Gastroesophageal sphincter (tissue), 3 donors: ENCODE measurements around the gene NEUROG1.

ENCODE experiments used
- POLR2A ChIP-seq, 2 donors: fragments of 450-650 bp; IDR thresholded peaks; one replicate each; pipeline ENCODE4 v1.6.1; 2017; ENCODE audit warnings: antibody characterized with exemption in 2 of 2, mild to moderate bottlenecking in 2 of 2, moderate library complexity in 1 of 2
- TF ChIP-seq, protein P1 (sequence below), 4 experiments: fragments of 200-600 bp in 2 of 4; fragments of 450-650 bp in 2 of 4; sonication (generic) in 1 of 4; IDR thresholded peaks; one replicate each; pipeline ENCODE4 v1.5.1; 2017 to 2019; ENCODE audit warnings: antibody characterized with exemption in 4 of 4, mild to moderate bottlenecking in 2 of 4, moderate library complexity in 2 of 4

GRCh38 chr5:135504376-135504775, 31.4 kb downstream of the NEUROG1 start:
- TF ChIP-seq POLR2A (IDR thresholded peaks at IDR 0.05), result no peak
- TF ChIP-seq, protein P1, sequence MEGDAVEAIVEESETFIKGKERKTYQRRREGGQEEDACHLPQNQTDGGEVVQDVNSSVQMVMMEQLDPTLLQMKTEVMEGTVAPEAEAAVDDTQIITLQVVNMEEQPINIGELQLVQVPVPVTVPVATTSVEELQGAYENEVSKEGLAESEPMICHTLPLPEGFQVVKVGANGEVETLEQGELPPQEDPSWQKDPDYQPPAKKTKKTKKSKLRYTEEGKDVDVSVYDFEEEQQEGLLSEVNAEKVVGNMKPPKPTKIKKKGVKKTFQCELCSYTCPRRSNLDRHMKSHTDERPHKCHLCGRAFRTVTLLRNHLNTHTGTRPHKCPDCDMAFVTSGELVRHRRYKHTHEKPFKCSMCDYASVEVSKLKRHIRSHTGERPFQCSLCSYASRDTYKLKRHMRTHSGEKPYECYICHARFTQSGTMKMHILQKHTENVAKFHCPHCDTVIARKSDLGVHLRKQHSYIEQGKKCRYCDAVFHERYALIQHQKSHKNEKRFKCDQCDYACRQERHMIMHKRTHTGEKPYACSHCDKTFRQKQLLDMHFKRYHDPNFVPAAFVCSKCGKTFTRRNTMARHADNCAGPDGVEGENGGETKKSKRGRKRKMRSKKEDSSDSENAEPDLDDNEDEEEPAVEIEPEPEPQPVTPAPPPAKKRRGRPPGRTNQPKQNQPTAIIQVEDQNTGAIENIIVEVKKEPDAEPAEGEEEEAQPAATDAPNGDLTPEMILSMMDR (IDR thresholded peaks at IDR 0.05), result no peak
